Right renal cortex interstitium (tissue), 3 donors: ENCODE measurements around the gene RTCA. TPM values are rescaled to one million over a fixed set of nuclear protein-coding genes. Genes with fewer than 3 reads are reported as not detected.
"Not testable (repeated sequence)": the region's sequence is repeated elsewhere in the genome, so short reads cannot be mapped to it uniquely, and the experiment has no call there.

ENCODE experiments used
- DNase-seq, 3 donors: peaks; one replicate each; pipeline ENCODE4 v3.0.0-alpha.2; 2013; ENCODE audit warnings: low read depth in 3 of 3, low spot score in 2 of 3
- polyA plus RNA-seq, 3 donors: library from polyadenylated mRNA; unstranded; fragments of 120-200 nt; gene quantifications; one replicate each; pipeline ENCODE4 v1.2.1, GENCODE V29; 2013; ENCODE audit not compliant: insufficient read length in 3 of 3

RTCA gene
- polyA plus RNA-seq, 3 donors = 31.3 to 32.5 (median 31.3) TPM

- not testable (repeated sequence) for DNase-seq
These were observed 9.7 kb upstream of the RTCA start for GRCh38 chr1:100256273-100256672.

- DNase-seq = not testable (repeated sequence)
These were observed 7.6 kb upstream of the RTCA start for GRCh38 chr1:100258427-100258826.

GRCh38 chr1:100261686-100262085 is 4.3 kb upstream of the RTCA start:
- no peak for DNase-seq

- not testable (repeated sequence) for DNase-seq
These were observed 1.9 kb upstream of the RTCA start for GRCh38 chr1:100264081-100264480.

- no peak for DNase-seq
These were observed 470 bp upstream of the RTCA start for GRCh38 chr1:100265562-100265930.

- no peak for DNase-seq
These were observed 725 bp downstream of the RTCA start for GRCh38 chr1:100266741-100267140.

- no peak for DNase-seq
These were observed 1.3 kb downstream of the RTCA start for GRCh38 chr1:100267284-100267683.

- no peak for DNase-seq
These were observed 2.2 kb downstream of the RTCA start for GRCh38 chr1:100268202-100268601.

GRCh38 chr1:100277866-100278265 is 11.8 kb downstream of the RTCA start:
- no peak for DNase-seq

GRCh38 chr1:100279358-100279923 is 13.4 kb downstream of the RTCA start:
- no peak for DNase-seq

- DNase-seq = no peak
These were observed 14.1 kb downstream of the RTCA start for GRCh38 chr1:100279954-100280682.

- DNase-seq = no peak
These were observed 18.6 kb downstream of the RTCA start for GRCh38 chr1:100284591-100284990.

GRCh38 chr1:100287162-100287561 is 21.1 kb downstream of the RTCA start:
- no peak for DNase-seq

GRCh38 chr1:100290291-100290690 is 24.3 kb downstream of the RTCA start:
- no peak for DNase-seq

GRCh38 chr1:100292711-100293110 is 26.7 kb downstream of the RTCA start:
- DNase-seq = no peak

- DNase-seq = no peak
These were observed 30.1 kb downstream of the RTCA start for GRCh38 chr1:100296140-100296539.

GRCh38 chr1:100296997-100297396 is 31.0 kb downstream of the RTCA start:
- not testable (repeated sequence) for DNase-seq

GRCh38 chr1:100298512-100298911 is 32.5 kb downstream of the RTCA start:
- DNase-seq = no peak

- no peak for DNase-seq
These were observed 33.7 kb downstream of the RTCA start for GRCh38 chr1:100299521-100300222.

- no peak for DNase-seq
These were observed 34.7 kb downstream of the RTCA start for GRCh38 chr1:100300691-100301090.

- DNase-seq = no peak
These were observed 36.7 kb downstream of the RTCA start for GRCh38 chr1:100302739-100303138.

GRCh38 chr1:100304227-100304626 is 38.2 kb downstream of the RTCA start:
- no peak for DNase-seq
